Lower leg skin (tissue), 4 donors: ENCODE results near the gene LAMC2. TPM values are rescaled to one million over a fixed set of nuclear protein-coding genes. Genes with fewer than 3 reads are reported as not detected.

Source experiments
- DNase-seq, 2 donors: peaks; one replicate each; pipeline ENCODE4 v3.0.0-alpha.2; 2019; ENCODE audit warnings: low spot score in 2 of 2
- H3K4me3 ChIP-seq: fragments of 200-600 bp; sonication (generic); 2 replicates; pipeline ENCODE4 v1.5.1; 2017; ENCODE audit warnings: mild to moderate bottlenecking, low read depth; ENCODE audit not compliant: poor library complexity, severe bottlenecking
- POLR2A ChIP-seq, 2 donors: fragments of 450-650 bp; IDR thresholded peaks; one replicate each; pipeline ENCODE4 v1.6.1; 2016 to 2017; ENCODE audit warnings: antibody characterized with exemption in 2 of 2, mild to moderate bottlenecking in 1 of 2, moderate library complexity in 1 of 2
- WGBS, 2 donors: methylation state at CpG; one replicate each; pipeline ENCODE4 v1.1.5; 2018; 5-methylcytosine and 5-hydroxymethylcytosine counted together
- intact Hi-C: fragments of 100-400 bp; cut with DNase I; formaldehyde crosslinking; loops from one replicate; pipeline ENCODE4 v1.15.0; 2023; ENCODE audit warnings: low total_unique reads
- total RNA-seq, 4 donors: library from RNA; depleted of rRNA; stranded (reverse); fragments of >200 nt; gene quantifications; one replicate each; pipeline ENCODE4 v1.1.0, GENCODE V29; 2016
- TF ChIP-seq, protein P1 (sequence below), 3 donors: fragments of 450-650 bp; IDR thresholded peaks; one replicate each; pipeline ENCODE4 v1.5.1; 2016; ENCODE audit warnings: antibody characterized with exemption in 3 of 3, mild to moderate bottlenecking in 3 of 3, moderate library complexity in 2 of 3

The LAMC2 gene
- total RNA-seq, 4 donors from 2014 or later = 29.6 to 36.8 (median 33.1) TPM

DNA sequence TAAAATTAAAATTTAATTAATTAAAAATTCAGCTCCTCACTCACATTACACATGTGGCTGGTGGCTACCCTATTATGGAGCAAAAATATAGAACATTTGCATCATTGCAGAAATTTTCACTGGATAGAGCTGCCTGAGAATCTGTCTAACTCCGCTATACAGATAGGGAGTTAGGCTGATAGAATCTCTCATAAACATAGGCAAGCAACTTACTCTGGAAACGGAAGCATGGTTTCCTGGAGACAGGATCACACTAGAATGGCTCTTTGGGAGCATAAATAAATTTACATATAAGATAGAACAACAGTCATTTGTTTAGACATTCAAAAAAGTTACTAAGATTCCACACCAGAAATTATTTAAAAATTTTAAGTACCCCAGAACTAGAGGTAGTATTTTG lies 12.2 kb upstream of the LAMC2 start:
- no peak overlapping the region for H3K4me3 ChIP-seq
- no peak for DNase-seq
- intact Hi-C loops = no loop called here
- TF ChIP-seq, protein P1, sequence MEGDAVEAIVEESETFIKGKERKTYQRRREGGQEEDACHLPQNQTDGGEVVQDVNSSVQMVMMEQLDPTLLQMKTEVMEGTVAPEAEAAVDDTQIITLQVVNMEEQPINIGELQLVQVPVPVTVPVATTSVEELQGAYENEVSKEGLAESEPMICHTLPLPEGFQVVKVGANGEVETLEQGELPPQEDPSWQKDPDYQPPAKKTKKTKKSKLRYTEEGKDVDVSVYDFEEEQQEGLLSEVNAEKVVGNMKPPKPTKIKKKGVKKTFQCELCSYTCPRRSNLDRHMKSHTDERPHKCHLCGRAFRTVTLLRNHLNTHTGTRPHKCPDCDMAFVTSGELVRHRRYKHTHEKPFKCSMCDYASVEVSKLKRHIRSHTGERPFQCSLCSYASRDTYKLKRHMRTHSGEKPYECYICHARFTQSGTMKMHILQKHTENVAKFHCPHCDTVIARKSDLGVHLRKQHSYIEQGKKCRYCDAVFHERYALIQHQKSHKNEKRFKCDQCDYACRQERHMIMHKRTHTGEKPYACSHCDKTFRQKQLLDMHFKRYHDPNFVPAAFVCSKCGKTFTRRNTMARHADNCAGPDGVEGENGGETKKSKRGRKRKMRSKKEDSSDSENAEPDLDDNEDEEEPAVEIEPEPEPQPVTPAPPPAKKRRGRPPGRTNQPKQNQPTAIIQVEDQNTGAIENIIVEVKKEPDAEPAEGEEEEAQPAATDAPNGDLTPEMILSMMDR (IDR thresholded peaks at IDR 0.05) = no peak
- no peak for TF ChIP-seq POLR2A (IDR thresholded peaks at IDR 0.05)
- WGBS, 2 donors = 66 to 84% methylated on average over 2 of the region's 2 CpGs

DNA sequence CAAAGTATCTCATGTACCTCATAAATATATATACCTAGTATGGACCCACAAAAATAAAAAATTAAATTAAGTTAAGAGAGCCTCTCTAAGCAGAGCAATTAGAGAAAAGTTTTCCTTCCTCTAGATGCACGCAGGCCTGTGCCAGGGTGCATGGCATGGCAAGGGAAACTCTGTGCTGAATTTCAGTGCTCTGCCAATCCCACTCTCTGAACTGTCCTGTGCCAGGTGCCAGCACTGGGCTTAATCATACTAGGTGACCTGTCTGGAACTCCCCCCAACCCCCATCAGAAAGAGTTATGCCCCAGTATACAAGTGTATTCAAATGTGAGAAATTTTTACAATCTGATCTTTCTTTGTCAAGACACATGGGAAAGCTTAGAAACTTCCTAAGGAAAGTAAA lies 10.4 kb upstream of the LAMC2 start:
- 64 to 73% methylated on average over 1 of the region's 1 CpG for WGBS, 2 donors
- TF ChIP-seq POLR2A (IDR thresholded peaks at IDR 0.05) = no peak
- TF ChIP-seq, protein P1 (IDR thresholded peaks at IDR 0.05) = no peak
- intact Hi-C loops = no loop called here

DNA sequence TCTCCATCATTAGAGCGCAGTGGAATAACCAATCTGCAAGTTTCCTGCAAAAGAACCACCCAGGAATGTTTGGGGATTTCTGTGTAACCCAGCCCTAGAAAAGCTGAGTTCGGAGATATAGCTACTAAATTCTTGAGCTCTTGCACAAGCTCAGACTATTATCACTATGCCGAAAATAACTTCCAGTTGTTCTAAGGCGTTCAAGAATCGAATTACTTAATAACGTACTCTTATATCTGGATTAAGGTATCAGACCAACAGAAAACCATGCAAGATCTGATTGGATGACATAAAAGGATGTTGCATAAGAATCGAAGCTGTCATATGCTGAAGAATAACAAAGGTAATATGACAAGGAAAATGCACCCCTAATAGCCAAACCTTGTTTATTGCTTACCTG lies 7.5 kb upstream of the LAMC2 start:
- WGBS, 2 donors = 46 to 51% methylated on average over 7 of the region's 7 CpGs
- intact Hi-C loops = no loop called here
- no peak for TF ChIP-seq POLR2A (IDR thresholded peaks at IDR 0.05)
- TF ChIP-seq, protein P1 (IDR thresholded peaks at IDR 0.05) = no peak
- no peak for DNase-seq
- H3K4me3 ChIP-seq = no peak overlapping the region

More for the DNA sequence above, 10.4 kb upstream of the LAMC2 start:
- DNase-seq = no peak
- H3K4me3 ChIP-seq = no peak overlapping the region

DNA sequence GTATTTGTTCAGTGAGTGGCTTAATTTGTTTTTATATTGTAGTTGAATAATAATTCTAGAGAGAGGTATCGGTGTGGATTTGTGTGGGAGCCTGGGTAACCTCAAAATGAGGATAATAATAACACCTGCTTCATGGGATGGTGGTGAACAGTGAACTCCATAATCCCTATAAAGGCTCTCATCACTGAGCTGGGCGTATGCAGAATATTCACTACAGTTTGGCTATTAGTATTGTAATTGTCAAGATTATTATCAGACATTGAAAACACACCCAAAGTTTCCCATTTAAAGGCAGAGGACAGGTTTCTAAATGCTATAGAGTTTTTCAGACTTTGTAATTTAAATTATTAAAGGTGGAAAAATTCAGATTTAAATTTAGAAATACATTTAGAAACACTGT lies 7.0 kb upstream of the LAMC2 start:
- no peak overlapping the region for H3K4me3 ChIP-seq
- TF ChIP-seq, protein P1 (IDR thresholded peaks at IDR 0.05) = no peak
- TF ChIP-seq POLR2A (IDR thresholded peaks at IDR 0.05) = no peak
- intact Hi-C loops = no loop called here
- no peak for DNase-seq
- 41 to 58% methylated on average over 2 of the region's 2 CpGs for WGBS, 2 donors

DNA sequence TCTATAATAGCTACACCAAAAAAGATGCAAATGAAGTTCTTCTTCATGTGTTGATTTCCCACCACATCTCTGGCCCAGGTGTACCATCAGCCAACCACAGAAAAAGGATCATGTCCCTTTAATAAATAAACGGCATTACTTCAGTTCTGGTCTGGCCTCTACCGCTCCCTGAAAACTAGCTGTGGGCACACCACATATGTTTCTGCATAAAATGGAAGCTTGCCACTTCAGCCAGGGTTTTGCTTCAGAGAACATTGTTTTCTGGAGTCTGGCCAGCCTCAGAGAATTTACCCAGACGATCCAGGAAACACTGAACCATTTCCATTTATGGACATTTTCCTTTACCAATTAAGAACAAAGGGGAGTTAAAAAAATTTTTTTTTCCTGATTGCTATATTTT lies 5.8 kb upstream of the LAMC2 start:
- TF ChIP-seq POLR2A (IDR thresholded peaks at IDR 0.05) = no peak
- TF ChIP-seq, protein P1 (IDR thresholded peaks at IDR 0.05) = no peak
- peak in 1 of 2 donors; percentile 78 for DNase-seq
- 2% methylated on average over 3 of the region's 3 CpGs for WGBS, 2 donors
- intact Hi-C loops = no loop called here
- H3K4me3 ChIP-seq = no peak overlapping the region

DNA sequence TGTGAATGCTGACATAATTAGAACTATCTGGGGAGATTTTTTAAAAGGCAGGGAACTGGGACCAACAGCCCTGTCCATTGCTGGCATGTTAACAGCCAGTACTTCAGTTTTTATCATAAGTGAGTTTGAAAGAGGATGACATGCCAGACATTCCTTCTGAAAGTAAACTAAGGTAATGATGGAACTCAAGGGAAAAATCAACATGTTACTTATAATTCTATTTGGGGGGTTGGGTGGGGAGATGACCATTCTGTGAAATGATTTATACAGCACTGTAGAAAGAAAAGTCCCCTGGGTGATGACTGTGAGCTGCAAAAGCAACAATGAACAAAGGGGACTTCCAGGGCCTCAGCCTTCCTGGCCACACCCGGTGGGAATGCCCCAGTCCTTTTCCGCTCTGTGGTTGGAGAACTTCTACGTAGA lies 5.4 kb upstream of the LAMC2 start:
- intact Hi-C loops = no loop called here
- DNase-seq = peak in 1 of 2 donors; percentile 47
- 20 to 24% methylated on average over 3 of the region's 3 CpGs for WGBS, 2 donors
- no peak for TF ChIP-seq POLR2A (IDR thresholded peaks at IDR 0.05)
- TF ChIP-seq, protein P1 (IDR thresholded peaks at IDR 0.05) = no peak
- H3K4me3 ChIP-seq = no peak overlapping the region
